Right renal cortex interstitium (tissue), 3 donors: ENCODE results near the gene SHKBP1. TPM values are rescaled to one million over a fixed set of nuclear protein-coding genes. Genes with fewer than 3 reads are reported as not detected.
"Not testable (repeated sequence)": the region's sequence is repeated elsewhere in the genome, so short reads cannot be mapped to it uniquely, and the experiment has no call there.

ENCODE experiments used
- DNase-seq, 3 donors: peaks; one replicate each; pipeline ENCODE4 v3.0.0-alpha.2; 2013; ENCODE audit warnings: low read depth in 3 of 3, low spot score in 2 of 3
- polyA plus RNA-seq, 3 donors: library from polyadenylated mRNA; unstranded; fragments of 120-200 nt; gene quantifications; one replicate each; pipeline ENCODE4 v1.2.1, GENCODE V29; 2013; ENCODE audit not compliant: insufficient read length in 3 of 3

Gene SHKBP1
- polyA plus RNA-seq, 3 donors = 31.2 to 43.4 (median 40.5) TPM

- no peak for DNase-seq
These were observed 35.4 kb downstream of the SHKBP1 start for GRCh38 chr19:40611900-40612698.

- DNase-seq = no peak
These were observed 36.4 kb downstream of the SHKBP1 start for GRCh38 chr19:40612831-40613689.

- DNase-seq = no peak
These were observed 37.3 kb downstream of the SHKBP1 start for GRCh38 chr19:40613690-40614621.

- DNase-seq = no peak
These were observed 38.1 kb downstream of the SHKBP1 start for GRCh38 chr19:40614622-40615411.

GRCh38 chr19:40616178-40616577 is 39.5 kb downstream of the SHKBP1 start:
- DNase-seq = no peak

- DNase-seq = no peak
These were observed 40.3 kb downstream of the SHKBP1 start for GRCh38 chr19:40616941-40617340.

- no peak for DNase-seq
These were observed 41.3 kb downstream of the SHKBP1 start for GRCh38 chr19:40617961-40618360.

GRCh38 chr19:40619333-40620160 is 42.9 kb downstream of the SHKBP1 start:
- no peak for DNase-seq

- DNase-seq = no peak
These were observed 43.5 kb downstream of the SHKBP1 start for GRCh38 chr19:40620161-40620485.

- DNase-seq = no peak
These were observed 44.6 kb downstream of the SHKBP1 start for GRCh38 chr19:40621283-40621682.

- no peak for DNase-seq
These were observed 45.5 kb downstream of the SHKBP1 start for GRCh38 chr19:40621966-40622772.

- DNase-seq = no peak
These were observed 46.1 kb downstream of the SHKBP1 start for GRCh38 chr19:40622773-40623075.

GRCh38 chr19:40623403-40624251 is 47.0 kb downstream of the SHKBP1 start:
- DNase-seq = no peak

- not testable (repeated sequence) for DNase-seq
These were observed 47.9 kb downstream of the SHKBP1 start for GRCh38 chr19:40624369-40625153.

GRCh38 chr19:40625406-40626120 is 48.9 kb downstream of the SHKBP1 start:
- DNase-seq = no peak

- no peak for DNase-seq
These were observed 50.2 kb downstream of the SHKBP1 start for GRCh38 chr19:40626918-40627317.
